ENCODE measurements around the gene COQ3.
A peak's percentile ranks its signal among the peaks of the same experiment; 100 is the strongest.

The COQ3 gene

GRCh38 chr6:99407076-99407475, 13.1 kb upstream of the COQ3 start:
- in situ Hi-C loops (cut with HindIII; ENCODE audit: low pct_ligation_motif_present, low sequenced_read_pairs), result no loop called here
- Histone ChIP-seq H3K27ac (no peak overlapping the region), H3K36me3 (replicated peaks) (peaks cover 57% of the 10 kb centered on the region), H3K4me3 (ENCODE audit: low read depth, low read length) (no peak overlapping the region), H3K27me3 (replicated peaks) (no peaks in the 10 kb centered on the region)
- TF ChIP-seq CTCF (IDR thresholded peaks at IDR 0.05; ENCODE audit: low read depth, low read length, missing control alignments), result no peak
- DNase-seq, result no peak

- Histone ChIP-seq H3K36me3 (replicated peaks) (peaks cover 61% of the 10 kb centered on the region), H3K27me3 (replicated peaks) (no peaks in the 10 kb centered on the region), H3K4me3 (ENCODE audit: low read depth, low read length) (no peak overlapping the region), H3K27ac (no peak overlapping the region)
- in situ Hi-C loops (cut with HindIII; ENCODE audit: low pct_ligation_motif_present, low sequenced_read_pairs), result no loop called here
- DNase-seq, result no peak
- no peak for TF ChIP-seq CTCF (IDR thresholded peaks at IDR 0.05; ENCODE audit: low read depth, low read length, missing control alignments)
Measured at GRCh38 chr6:99402448-99402847, 8.5 kb upstream of the COQ3 start.

- no peak overlapping the region for H3K27ac ChIP-seq
- TF ChIP-seq CTCF (IDR thresholded peaks at IDR 0.05; ENCODE audit: low read depth, low read length, missing control alignments), result no peak
- no peak overlapping the region for H3K4me3 ChIP-seq (ENCODE audit: low read depth, low read length)
- DNase-seq, result no peak
- no peaks in the 10 kb centered on the region for H3K27me3 ChIP-seq (replicated peaks)
- peaks cover 22% of the 10 kb centered on the region for H3K36me3 ChIP-seq (replicated peaks)
- in situ Hi-C loops (cut with HindIII; ENCODE audit: low pct_ligation_motif_present, low sequenced_read_pairs), result no loop called here
Measured at GRCh38 chr6:99397287-99397686, 3.3 kb upstream of the COQ3 start.

GRCh38 chr6:99393366-99393697, 663 bp downstream of the COQ3 start:
- Histone ChIP-seq H3K27me3 (replicated peaks) (no peaks in the 10 kb centered on the region), H3K4me3 (ENCODE audit: low read depth, low read length) (peak overlapping the region; percentile 92), H3K27ac (peak overlapping the region; percentile 90), H3K36me3 (replicated peaks) (peaks cover 6% of the 10 kb centered on the region)
- in situ Hi-C loops (cut with HindIII; ENCODE audit: low pct_ligation_motif_present, low sequenced_read_pairs), result no loop called here
- no peak for DNase-seq
- no peak for TF ChIP-seq CTCF (IDR thresholded peaks at IDR 0.05; ENCODE audit: low read depth, low read length, missing control alignments)

GRCh38 chr6:99390896-99391295, 3.1 kb downstream of the COQ3 start:
- Histone ChIP-seq H3K36me3 (replicated peaks) (no peaks in the 10 kb centered on the region), H3K4me3 (ENCODE audit: low read depth, low read length) (no peak overlapping the region), H3K27me3 (replicated peaks) (no peaks in the 10 kb centered on the region), H3K27ac (no peak overlapping the region)
- in situ Hi-C loops (cut with HindIII; ENCODE audit: low pct_ligation_motif_present, low sequenced_read_pairs), result no loop called here
- DNase-seq, result no peak
- no peak for TF ChIP-seq CTCF (IDR thresholded peaks at IDR 0.05; ENCODE audit: low read depth, low read length, missing control alignments)

- no peak overlapping the region for H3K27ac ChIP-seq
- in situ Hi-C loops (cut with HindIII; ENCODE audit: low pct_ligation_motif_present, low sequenced_read_pairs), result no loop called here
- H3K4me3 ChIP-seq (ENCODE audit: low read depth, low read length), result no peak overlapping the region
Measured at GRCh38 chr6:99384507-99384906, 9.5 kb downstream of the COQ3 start.

More at GRCh38 chr6:99384507-99384906, 9.5 kb downstream of the COQ3 start:
- Histone ChIP-seq H3K36me3 (replicated peaks) (no peaks in the 10 kb centered on the region), H3K27me3 (replicated peaks) (no peaks in the 10 kb centered on the region)
- no peak for DNase-seq
- TF ChIP-seq CTCF (IDR thresholded peaks at IDR 0.05; ENCODE audit: low read depth, low read length, missing control alignments), result no peak
